HEK293 (cell line): ENCODE measurements around the gene POLR1B.

Experiments
- CTCF ChIA-PET: fragments of 350-600 bp; formaldehyde crosslinking; extraction: SDS; loops from one replicate; lab custom pipeline; 2021; ENCODE audit warnings: antibody characterized with exemption; lab: Yijun Ruan, JAX
- POLR2A ChIA-PET: fragments of 300-600 bp; formaldehyde crosslinking; extraction: SDS; loops from one replicate; lab custom pipeline; 2020; ENCODE audit warnings: antibody characterized with exemption, inconsistent platforms; lab: Yijun Ruan, JAX
- H3K27ac ChIP-seq: fragments of 200-500 bp; sonication (Bioruptor generic); 2 replicates; pipeline ENCODE4 v1.5.1; 2014; ENCODE audit warnings: low read depth, low read length, control low read depth, inconsistent platforms; ENCODE audit errors: extremely low read depth
- H3K36me3 ChIP-seq, 2 experiments: fragments of 200-500 bp in 1 of 2; sonication (Bioruptor generic) in 1 of 2; 1 replicate in 1 of 2; 2 replicates in 1 of 2; pipeline ENCODE4 v1.5.1; 2014 to 2017; ENCODE audit warnings: inconsistent platforms in 2 of 2, low read length in 2 of 2; ENCODE audit not compliant: control insufficient read depth in 2 of 2, insufficient read depth in 1 of 2
- H3K4me1 ChIP-seq: fragments of 200-500 bp; sonication (Bioruptor generic); 2 replicates; pipeline ENCODE4 v1.5.1; 2014; ENCODE audit warnings: mild to moderate bottlenecking, low read length, inconsistent platforms; ENCODE audit not compliant: control insufficient read depth, insufficient read depth
- H3K4me3 ChIP-seq: 2 replicates; pipeline ENCODE4 v1.5.1; 2011; ENCODE audit warnings: low read depth, mild to moderate bottlenecking, control low read depth, low read length, moderate library complexity
- H3K9me3 ChIP-seq: fragments of 200-500 bp; sonication (Bioruptor generic); 2 replicates; pipeline ENCODE4 v1.5.1; 2014; ENCODE audit warnings: low read depth, low read length, inconsistent platforms; ENCODE audit not compliant: control insufficient read depth, insufficient read depth
- GLI4 ChIP-seq: fragments of 450-650 bp; formaldehyde crosslinking; IDR thresholded peaks from 2 replicates; pipeline ENCODE4 v1.5.1; 2016; ENCODE audit warnings: missing biosample characterization, missing genetic modification characterization
- KLF1 ChIP-seq: fragments of 450-650 bp; formaldehyde crosslinking; IDR thresholded peaks from 2 replicates; pipeline ENCODE4 v1.5.1; 2016; ENCODE audit warnings: missing biosample characterization, missing genetic modification characterization
- KLF7 ChIP-seq: fragments of 450-650 bp; formaldehyde crosslinking; IDR thresholded peaks from 2 replicates; pipeline ENCODE4 v1.5.1; 2016; ENCODE audit warnings: missing biosample characterization, missing genetic modification characterization, borderline replicate concordance
- SALL2 ChIP-seq: fragments of 450-650 bp; formaldehyde crosslinking; IDR thresholded peaks from 2 replicates; pipeline ENCODE4 v1.5.0; 2017; ENCODE audit warnings: missing biosample characterization, mild to moderate bottlenecking, missing genetic modification characterization, borderline replicate concordance
- WT1 ChIP-seq: fragments of 450-650 bp; formaldehyde crosslinking; IDR thresholded peaks from 2 replicates; pipeline ENCODE4 v1.5.1; 2016; ENCODE audit warnings: missing biosample characterization, missing genetic modification characterization
- ZBTB21 ChIP-seq: fragments of 450-650 bp; formaldehyde crosslinking; IDR thresholded peaks from 2 replicates; pipeline ENCODE4 v1.5.1; 2017; ENCODE audit warnings: missing biosample characterization, missing genetic modification characterization
- ZBTB8A ChIP-seq: fragments of 450-650 bp; formaldehyde crosslinking; IDR thresholded peaks from 2 replicates; pipeline ENCODE4 v1.5.1; 2016; ENCODE audit warnings: missing biosample characterization, missing genetic modification characterization
- ZFP41 ChIP-seq: fragments of 450-650 bp; formaldehyde crosslinking; IDR thresholded peaks from 2 replicates; pipeline ENCODE4 v1.5.1; 2016; ENCODE audit warnings: missing biosample characterization, missing genetic modification characterization, borderline replicate concordance
- ZNF175 ChIP-seq: fragments of 450-650 bp; formaldehyde crosslinking; IDR thresholded peaks from 2 replicates; pipeline ENCODE4 v1.5.1; 2016; ENCODE audit warnings: missing biosample characterization, missing genetic modification characterization
- ZNF19 ChIP-seq: fragments of 450-650 bp; formaldehyde crosslinking; IDR thresholded peaks from 2 replicates; pipeline ENCODE4; 2016; ENCODE audit warnings: missing biosample characterization, missing genetic modification characterization, low read depth
- ZNF2 ChIP-seq: fragments of 450-650 bp; formaldehyde crosslinking; IDR thresholded peaks from 2 replicates; pipeline ENCODE4 v1.5.1; 2016; ENCODE audit warnings: missing biosample characterization, missing genetic modification characterization
- ZNF248 ChIP-seq: fragments of 450-650 bp; formaldehyde crosslinking; IDR thresholded peaks from 2 replicates; pipeline ENCODE4 v1.5.1; 2017; ENCODE audit warnings: missing biosample characterization, missing genetic modification characterization
- ZNF354C ChIP-seq: fragments of 450-650 bp; formaldehyde crosslinking; IDR thresholded peaks from 2 replicates; pipeline ENCODE4 v1.5.1; 2016; ENCODE audit warnings: missing biosample characterization, missing genetic modification characterization, low read depth, borderline replicate concordance
- ZNF514 ChIP-seq: fragments of 450-650 bp; formaldehyde crosslinking; IDR thresholded peaks from 2 replicates; pipeline ENCODE4 v1.5.1; 2016; ENCODE audit warnings: missing biosample characterization, missing genetic modification characterization
- ZNF585B ChIP-seq: fragments of 450-650 bp; formaldehyde crosslinking; IDR thresholded peaks from 2 replicates; pipeline ENCODE4 v1.5.1; 2016; ENCODE audit warnings: missing biosample characterization, missing genetic modification characterization
- ZNF707 ChIP-seq: fragments of 450-650 bp; formaldehyde crosslinking; IDR thresholded peaks from 2 replicates; pipeline ENCODE4 v1.5.1; 2016; ENCODE audit warnings: missing biosample characterization, missing genetic modification characterization
- ZNF777 ChIP-seq: fragments of 450-650 bp; formaldehyde crosslinking; IDR thresholded peaks from 2 replicates; pipeline ENCODE4 v1.5.1; 2017; ENCODE audit warnings: missing biosample characterization, missing genetic modification characterization, borderline replicate concordance
- TF ChIP-seq, protein P1 (sequence below): fragments of 450-650 bp; formaldehyde crosslinking; IDR thresholded peaks from 2 replicates; pipeline ENCODE4 v1.5.1; 2016; ENCODE audit warnings: missing biosample characterization, missing genetic modification characterization
- TF ChIP-seq, protein P2 (sequence below): fragments of 450-650 bp; formaldehyde crosslinking; IDR thresholded peaks from 2 replicates; pipeline ENCODE4 v1.5.1; 2016; ENCODE audit warnings: missing biosample characterization, missing genetic modification characterization
- TF ChIP-seq, protein P3 (sequence below): fragments of 450-650 bp; formaldehyde crosslinking; IDR thresholded peaks from 2 replicates; pipeline ENCODE4 v1.5.1; 2016; ENCODE audit warnings: missing biosample characterization, missing genetic modification characterization, low read depth

Gene POLR1B

DNA sequence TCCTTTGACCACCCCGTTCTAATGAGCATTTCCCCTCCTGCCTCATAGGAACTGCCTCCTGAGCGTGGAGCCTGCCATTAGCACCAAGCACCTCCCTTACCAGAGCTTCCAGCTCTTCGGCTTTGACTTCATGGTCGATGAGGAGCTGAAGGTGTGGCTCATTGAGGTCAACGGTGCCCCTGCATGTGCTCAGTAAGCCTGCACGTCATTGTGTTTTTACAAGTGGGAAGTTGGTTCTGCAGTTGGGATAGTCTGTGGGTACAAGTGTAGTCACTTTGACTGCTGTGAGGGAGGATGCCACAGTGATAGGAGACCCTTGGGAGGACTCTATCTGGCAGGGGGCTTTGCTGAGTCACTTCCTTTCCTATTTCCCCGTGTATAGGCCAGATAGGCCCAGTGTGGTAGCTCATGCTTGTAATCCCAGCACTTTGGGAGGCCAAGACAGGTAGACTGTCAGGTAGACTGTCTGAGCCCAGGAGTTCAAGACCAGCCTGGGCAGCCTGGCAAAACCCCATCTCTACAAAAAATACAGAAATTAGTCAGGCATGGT lies 22.0 kb upstream of the POLR1B start:
- H3K4me1 ChIP-seq: no peaks in the 10 kb centered on the region
- CTCF ChIA-PET: interaction anchor here (0.6 kb wide), 1 partner anchor 61 kb away, joined by 3 read pairs; no protein-coding TSS in a partner anchor
- POLR2A ChIA-PET: no interaction called here
- no peak for TF ChIP-seq ZNF514 (tag by site-specific recombination)
- no peak for TF ChIP-seq SALL2 (tag by site-specific recombination)
- no peak for TF ChIP-seq ZNF248 (tag by site-specific recombination)
- TF ChIP-seq KLF7 (tag by site-specific recombination): no peak
- TF ChIP-seq ZNF2 (tag by site-specific recombination): no peak
- TF ChIP-seq WT1: no peak
- TF ChIP-seq, protein P1, sequence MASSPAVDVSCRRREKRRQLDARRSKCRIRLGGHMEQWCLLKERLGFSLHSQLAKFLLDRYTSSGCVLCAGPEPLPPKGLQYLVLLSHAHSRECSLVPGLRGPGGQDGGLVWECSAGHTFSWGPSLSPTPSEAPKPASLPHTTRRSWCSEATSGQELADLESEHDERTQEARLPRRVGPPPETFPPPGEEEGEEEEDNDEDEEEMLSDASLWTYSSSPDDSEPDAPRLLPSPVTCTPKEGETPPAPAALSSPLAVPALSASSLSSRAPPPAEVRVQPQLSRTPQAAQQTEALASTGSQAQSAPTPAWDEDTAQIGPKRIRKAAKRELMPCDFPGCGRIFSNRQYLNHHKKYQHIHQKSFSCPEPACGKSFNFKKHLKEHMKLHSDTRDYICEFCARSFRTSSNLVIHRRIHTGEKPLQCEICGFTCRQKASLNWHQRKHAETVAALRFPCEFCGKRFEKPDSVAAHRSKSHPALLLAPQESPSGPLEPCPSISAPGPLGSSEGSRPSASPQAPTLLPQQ (tag by site-specific recombination): no peak
- no peak for TF ChIP-seq ZNF354C (tag by site-specific recombination)
- no peak for TF ChIP-seq ZNF707 (tag by site-specific recombination)
- no peak for TF ChIP-seq ZNF19 (tag by site-specific recombination)
- no peak for TF ChIP-seq ZBTB21 (tag by site-specific recombination)
- no peak for TF ChIP-seq KLF1 (tag by site-specific recombination)
- no peak for TF ChIP-seq ZFP41 (tag by site-specific recombination)
- TF ChIP-seq GLI4 (tag by site-specific recombination): no peak
- TF ChIP-seq, protein P2, sequence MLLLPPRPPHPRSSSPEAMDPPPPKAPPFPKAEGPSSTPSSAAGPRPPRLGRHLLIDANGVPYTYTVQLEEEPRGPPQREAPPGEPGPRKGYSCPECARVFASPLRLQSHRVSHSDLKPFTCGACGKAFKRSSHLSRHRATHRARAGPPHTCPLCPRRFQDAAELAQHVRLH: no peak
- TF ChIP-seq ZNF777 (tag by site-specific recombination): no peak
- TF ChIP-seq, protein P3, sequence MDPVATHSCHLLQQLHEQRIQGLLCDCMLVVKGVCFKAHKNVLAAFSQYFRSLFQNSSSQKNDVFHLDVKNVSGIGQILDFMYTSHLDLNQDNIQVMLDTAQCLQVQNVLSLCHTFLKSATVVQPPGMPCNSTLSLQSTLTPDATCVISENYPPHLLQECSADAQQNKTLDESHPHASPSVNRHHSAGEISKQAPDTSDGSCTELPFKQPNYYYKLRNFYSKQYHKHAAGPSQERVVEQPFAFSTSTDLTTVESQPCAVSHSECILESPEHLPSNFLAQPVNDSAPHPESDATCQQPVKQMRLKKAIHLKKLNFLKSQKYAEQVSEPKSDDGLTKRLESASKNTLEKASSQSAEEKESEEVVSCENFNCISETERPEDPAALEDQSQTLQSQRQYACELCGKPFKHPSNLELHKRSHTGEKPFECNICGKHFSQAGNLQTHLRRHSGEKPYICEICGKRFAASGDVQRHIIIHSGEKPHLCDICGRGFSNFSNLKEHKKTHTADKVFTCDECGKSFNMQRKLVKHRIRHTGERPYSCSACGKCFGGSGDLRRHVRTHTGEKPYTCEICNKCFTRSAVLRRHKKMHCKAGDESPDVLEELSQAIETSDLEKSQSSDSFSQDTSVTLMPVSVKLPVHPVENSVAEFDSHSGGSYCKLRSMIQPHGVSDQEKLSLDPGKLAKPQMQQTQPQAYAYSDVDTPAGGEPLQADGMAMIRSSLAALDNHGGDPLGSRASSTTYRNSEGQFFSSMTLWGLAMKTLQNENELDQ (tag by site-specific recombination): no peak
- no peak overlapping the region for H3K4me3 ChIP-seq
- no peaks in the 10 kb centered on the region for H3K9me3 ChIP-seq
- H3K36me3 ChIP-seq: peaks cover 17 to 56% of the 10 kb centered on the region in 2 experiments
- H3K27ac ChIP-seq: no peak overlapping the region

DNA sequence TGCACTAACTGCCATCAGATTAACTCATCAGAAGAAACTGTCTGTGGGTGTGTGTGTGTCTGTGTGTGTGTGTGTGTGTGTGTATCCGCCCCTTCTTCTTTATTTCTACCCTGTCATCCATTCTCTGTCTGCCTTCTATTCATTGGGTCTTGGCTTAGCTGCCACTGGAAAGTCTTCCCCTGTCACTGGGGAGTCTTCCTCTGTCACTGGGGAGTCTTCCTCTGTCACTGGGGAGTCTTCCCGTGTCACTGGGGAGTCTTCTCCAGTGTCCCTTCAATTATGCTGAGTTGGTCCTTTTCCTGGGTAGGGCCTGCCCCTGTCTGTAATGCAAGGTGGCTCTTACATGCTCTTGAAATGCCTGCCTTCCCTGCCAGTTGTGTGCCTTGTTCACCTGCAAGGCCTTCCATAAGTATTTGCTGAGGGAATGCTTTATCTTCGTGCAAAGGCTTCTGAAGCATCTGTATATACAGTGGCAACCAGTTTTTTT lies 18.9 kb upstream of the POLR1B start:
- CTCF ChIA-PET: no interaction called here
- H3K4me3 ChIP-seq: no peak overlapping the region
- no peak overlapping the region for H3K27ac ChIP-seq
- H3K4me1 ChIP-seq: no peaks in the 10 kb centered on the region
- TF ChIP-seq ZNF175: no peak
- TF ChIP-seq ZBTB8A: no peak
- no peak for TF ChIP-seq ZNF585B (tag by site-specific recombination)
- peaks cover 9 to 49% of the 10 kb centered on the region in 2 experiments for H3K36me3 ChIP-seq
- POLR2A ChIA-PET: no interaction called here
- H3K9me3 ChIP-seq: no peaks in the 10 kb centered on the region
